IPS DF 4.7 (cell line): ENCODE measurements around the gene EXOC6B.

ENCODE experiments used
- DNase-seq: peaks from one replicate; pipeline ENCODE4 v3.0.0-alpha.2; 2013; ENCODE audit warnings: low spot score; ENCODE audit errors: extremely low read depth

Gene EXOC6B

DNA sequence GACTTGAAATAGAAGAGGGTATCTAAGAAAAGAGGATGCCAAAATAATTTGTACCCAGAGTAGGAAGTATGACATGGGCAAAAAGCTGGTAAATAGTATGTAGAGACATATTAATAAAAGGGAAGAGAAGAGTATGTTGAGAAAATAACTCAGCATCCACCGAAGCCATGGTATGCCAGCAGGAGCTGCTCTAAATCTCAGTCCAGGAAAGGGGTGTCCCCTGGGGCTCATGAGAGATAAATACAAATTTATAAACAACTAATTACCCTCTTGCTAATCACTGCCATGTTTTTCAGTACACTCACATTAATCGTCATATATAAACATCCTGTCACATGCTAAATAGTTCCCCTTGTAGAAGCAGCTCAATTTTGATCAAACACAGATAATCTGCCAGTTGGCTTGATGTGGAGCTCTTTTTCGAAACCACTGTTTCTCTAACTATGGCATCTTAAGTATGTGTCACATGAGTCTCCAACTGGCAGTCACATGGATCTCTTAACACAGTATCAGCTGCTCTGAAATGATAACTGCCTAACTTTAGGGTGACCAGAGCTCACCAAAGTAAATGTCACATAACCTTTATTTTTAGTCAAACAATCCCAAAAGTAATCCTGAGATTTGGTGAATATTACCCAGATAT is 31.9 kb downstream of the EXOC6B start:
- no peak for DNase-seq

DNA sequence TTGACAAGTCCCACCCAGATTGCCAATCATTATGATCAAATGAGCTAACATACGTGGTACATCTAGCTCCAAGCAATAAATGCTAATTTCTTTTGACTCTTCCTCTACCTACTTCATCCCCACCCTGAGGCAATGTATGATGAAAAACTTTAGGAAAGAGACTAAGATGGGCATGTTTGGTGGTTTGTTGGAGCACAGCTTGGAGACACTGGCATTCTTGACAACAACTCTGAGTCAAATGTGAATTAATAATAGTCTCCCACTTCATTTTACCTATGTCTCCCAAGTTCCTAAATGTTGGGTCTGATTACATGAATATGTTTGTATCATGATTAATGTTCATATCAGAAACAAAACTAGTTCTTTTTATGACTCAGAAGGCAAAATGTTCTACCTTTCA is 36.6 kb downstream of the EXOC6B start:
- no peak for DNase-seq

- no peak for DNase-seq
Observed at GRCh38 chr2:72788756-72789155, 37.1 kb downstream of the EXOC6B start.

DNA sequence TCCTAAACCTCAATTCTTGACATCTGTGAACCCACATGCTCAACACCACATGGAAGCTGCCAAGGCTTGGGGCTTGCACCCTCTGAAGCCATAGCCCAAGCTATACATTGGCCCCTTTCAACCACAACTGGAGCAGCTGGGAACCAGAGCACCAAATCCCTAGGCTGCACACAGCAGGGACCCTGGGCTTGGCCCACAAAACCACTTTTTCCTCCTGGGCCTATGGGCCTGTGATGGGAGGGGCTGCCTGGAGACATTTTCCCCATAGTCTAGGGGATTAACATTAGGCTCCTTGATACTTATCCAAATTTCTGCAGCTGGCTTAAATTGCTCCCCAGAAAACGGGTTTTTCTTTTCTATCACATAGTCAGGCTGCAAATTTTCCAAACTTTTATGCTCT is 40.3 kb downstream of the EXOC6B start:
- DNase-seq: no peak

- DNase-seq: no peak
Observed at GRCh38 chr2:72782520-72782919, 43.3 kb downstream of the EXOC6B start.

DNA sequence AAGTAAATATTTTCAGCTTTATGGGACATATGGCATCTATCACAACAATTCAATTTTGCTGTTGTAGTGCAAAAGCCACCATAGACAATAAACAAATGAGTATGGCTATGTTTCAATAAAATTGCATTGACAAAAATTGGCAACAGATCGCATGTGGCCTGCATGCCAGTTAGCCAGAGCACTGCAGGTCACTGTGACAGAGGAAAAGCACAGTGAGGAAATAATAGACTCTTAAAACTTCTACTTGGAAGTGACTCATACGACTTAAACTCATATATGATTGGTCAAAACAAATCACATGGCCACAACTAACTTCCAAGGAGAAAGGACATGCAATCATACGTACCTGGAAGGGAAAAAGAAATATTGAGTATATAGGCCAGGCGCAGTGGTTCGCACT is 44.4 kb downstream of the EXOC6B start:
- DNase-seq: no peak

- DNase-seq: no peak
Observed at GRCh38 chr2:72780477-72780876, 45.4 kb downstream of the EXOC6B start.

DNA sequence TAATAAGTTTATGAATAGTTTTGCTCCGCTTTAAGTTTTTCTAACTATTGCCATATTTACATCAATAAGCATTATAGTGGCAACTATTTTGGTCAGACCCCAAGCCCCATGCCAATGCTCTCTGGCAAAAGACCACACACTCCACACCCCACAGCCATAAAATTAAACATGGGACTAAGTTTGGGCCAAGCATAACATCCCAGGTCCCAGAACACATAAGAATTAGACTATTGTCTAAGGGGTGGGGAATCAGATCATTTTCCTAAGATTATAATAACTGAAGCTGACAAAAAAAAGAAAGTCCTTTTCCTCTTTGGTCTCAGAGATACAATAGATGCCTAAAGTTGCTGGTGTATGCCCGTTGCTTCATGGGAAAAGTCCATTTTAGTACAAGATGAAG is 46.3 kb downstream of the EXOC6B start:
- DNase-seq: no peak

DNA sequence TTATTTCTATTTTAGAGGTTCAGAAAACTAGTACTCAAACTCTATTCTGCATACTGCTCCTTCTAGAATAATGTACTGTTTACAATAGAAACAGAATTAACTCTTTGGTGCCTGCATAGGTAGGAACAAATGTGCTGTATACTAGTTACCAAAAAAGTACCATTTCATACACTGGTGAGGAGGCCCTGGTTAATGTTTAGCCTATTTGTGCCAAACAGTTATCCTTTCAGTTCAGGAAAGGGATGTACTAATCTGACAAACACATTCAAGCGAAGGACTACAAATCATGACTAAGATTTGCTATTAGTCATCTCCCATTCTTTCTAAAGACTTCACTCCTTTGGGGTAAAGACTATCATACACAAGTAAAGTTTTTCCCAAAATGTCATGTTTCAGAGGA is 47.4 kb downstream of the EXOC6B start:
- DNase-seq: no peak

GRCh38 chr2:72770879-72771461 is 54.9 kb downstream of the EXOC6B start:
- DNase-seq: no peak

DNA sequence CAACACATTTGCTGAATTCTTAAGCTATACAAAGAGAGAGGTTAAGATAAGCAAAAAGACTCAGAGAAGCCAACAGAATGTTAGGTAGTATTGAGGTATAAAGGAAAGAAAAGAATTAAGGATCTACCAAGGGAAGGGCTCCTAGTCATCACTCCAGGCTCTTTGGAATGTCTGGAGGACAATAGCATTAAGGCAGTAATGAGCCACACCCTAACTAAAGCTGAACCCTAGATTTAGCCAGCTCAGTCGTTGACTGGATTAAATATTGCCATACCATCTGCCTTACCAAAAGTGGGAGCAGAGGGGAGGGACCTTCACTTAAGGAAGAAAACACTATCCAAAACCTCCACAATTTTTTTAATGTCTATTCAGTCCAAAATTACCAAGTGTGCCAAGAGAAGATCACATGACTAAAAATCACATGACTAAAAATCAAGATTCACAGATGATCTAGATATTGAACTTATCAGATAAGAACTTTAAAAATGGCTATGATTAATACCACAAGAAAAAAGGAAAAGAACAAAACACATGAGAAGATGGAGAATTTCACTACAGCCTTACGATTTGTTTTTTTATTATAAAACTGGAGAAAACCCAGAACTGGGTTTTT is 59.7 kb downstream of the EXOC6B start:
- DNase-seq: no peak

- DNase-seq: no peak
Observed at GRCh38 chr2:72762276-72762675, 63.6 kb downstream of the EXOC6B start.

- no peak for DNase-seq
Observed at GRCh38 chr2:72759755-72760154, 66.1 kb downstream of the EXOC6B start.

- DNase-seq: no peak
Observed at GRCh38 chr2:72757177-72757775, 68.6 kb downstream of the EXOC6B start.

DNA sequence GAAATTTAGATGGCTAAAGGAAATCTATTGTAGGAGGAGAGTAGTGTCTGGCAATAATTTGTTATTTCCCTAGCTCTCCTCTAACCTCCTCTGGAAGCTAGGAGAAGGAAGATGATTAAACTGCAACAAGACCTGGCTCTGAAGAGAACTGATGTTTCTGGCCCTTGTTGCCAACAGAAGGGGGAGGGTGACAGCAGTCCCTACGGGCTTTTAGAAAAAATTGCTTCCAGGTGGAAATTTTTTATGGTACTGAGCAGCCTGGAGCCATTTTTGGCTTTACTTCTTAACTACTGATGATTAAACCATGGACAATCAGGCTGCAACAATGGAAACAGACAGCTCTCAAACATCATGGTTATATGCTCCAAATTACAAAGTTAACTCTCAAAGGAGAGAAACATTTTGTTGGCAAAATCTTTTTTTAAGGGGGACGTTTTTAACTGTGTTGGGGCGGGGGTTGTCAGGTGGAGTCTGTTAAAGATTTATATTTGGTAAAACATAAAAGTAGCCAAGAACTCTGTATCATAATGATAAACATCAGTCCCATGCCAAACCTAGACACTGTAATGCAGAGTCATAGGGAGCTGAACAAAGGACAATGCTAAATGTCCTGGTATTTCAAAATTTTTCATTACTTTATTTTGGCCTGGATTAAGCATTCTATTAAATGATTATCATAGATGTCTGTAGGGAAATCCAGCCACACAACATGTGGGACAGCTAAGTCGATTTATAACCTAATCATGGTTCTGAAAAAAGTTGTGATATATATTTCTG is 70.0 kb downstream of the EXOC6B start:
- no peak for DNase-seq

GRCh38 chr2:72754628-72755320 is 71.1 kb downstream of the EXOC6B start:
- no peak for DNase-seq

GRCh38 chr2:72750977-72751639 is 74.7 kb downstream of the EXOC6B start:
- peak; percentile 60 for DNase-seq

GRCh38 chr2:72750466-72750865 is 75.4 kb downstream of the EXOC6B start:
- DNase-seq: no peak

- DNase-seq: no peak
Observed at GRCh38 chr2:72747344-72747743, 78.5 kb downstream of the EXOC6B start.

- no peak for DNase-seq
Observed at GRCh38 chr2:72745679-72746368, 80.0 kb downstream of the EXOC6B start.
